Activated T-cell treated with anti-CD3 and anti-CD28 coated beads, Interleukin-2, amount 50 U/mL, for 4 hours (primary cell): Measurements from ENCODE around the gene GRHPR. TPM values are rescaled to one million over a fixed set of nuclear protein-coding genes. Genes with fewer than 3 reads are reported as not detected.

ENCODE experiments used
- ATAC-seq, 2 donors: fragments of 200-7000 bp; cut with Tn5 transposase; one replicate each; pipeline ENCODE4 v1.10.0; 2021
- DNase-seq: peaks from one replicate; pipeline ENCODE4 v3.0.0-alpha.2; 2020
- H3K27me3 Mint-ChIP-seq: one replicate; pipeline ENCODE4 v1.8.0; 2021; ENCODE audit warnings: low read depth, mixed read lengths
- H3K36me3 Mint-ChIP-seq: one replicate; pipeline ENCODE4 v1.8.0; 2022; ENCODE audit warnings: mixed read lengths; ENCODE audit not compliant: insufficient read depth
- H3K4me1 Mint-ChIP-seq: one replicate; pipeline ENCODE4 v1.8.0; 2021; ENCODE audit warnings: low read depth, mixed read lengths
- H3K4me3 Mint-ChIP-seq: one replicate; pipeline ENCODE4 v1.8.0; 2021; ENCODE audit warnings: mild to moderate bottlenecking, moderate library complexity, mixed read lengths
- H3K9me3 Mint-ChIP-seq: one replicate; pipeline ENCODE4 v1.8.0; 2021; ENCODE audit warnings: mixed read lengths
- total RNA-seq, 3 donors: library from RNA; stranded (reverse); gene quantifications; one replicate each; pipeline ENCODE4 v1.2.1, GENCODE V29; 2021

GRHPR gene
- 10 to 100 TPM; 52.8 to 79.1 (median 64.4) TPM for total RNA-seq

DNA sequence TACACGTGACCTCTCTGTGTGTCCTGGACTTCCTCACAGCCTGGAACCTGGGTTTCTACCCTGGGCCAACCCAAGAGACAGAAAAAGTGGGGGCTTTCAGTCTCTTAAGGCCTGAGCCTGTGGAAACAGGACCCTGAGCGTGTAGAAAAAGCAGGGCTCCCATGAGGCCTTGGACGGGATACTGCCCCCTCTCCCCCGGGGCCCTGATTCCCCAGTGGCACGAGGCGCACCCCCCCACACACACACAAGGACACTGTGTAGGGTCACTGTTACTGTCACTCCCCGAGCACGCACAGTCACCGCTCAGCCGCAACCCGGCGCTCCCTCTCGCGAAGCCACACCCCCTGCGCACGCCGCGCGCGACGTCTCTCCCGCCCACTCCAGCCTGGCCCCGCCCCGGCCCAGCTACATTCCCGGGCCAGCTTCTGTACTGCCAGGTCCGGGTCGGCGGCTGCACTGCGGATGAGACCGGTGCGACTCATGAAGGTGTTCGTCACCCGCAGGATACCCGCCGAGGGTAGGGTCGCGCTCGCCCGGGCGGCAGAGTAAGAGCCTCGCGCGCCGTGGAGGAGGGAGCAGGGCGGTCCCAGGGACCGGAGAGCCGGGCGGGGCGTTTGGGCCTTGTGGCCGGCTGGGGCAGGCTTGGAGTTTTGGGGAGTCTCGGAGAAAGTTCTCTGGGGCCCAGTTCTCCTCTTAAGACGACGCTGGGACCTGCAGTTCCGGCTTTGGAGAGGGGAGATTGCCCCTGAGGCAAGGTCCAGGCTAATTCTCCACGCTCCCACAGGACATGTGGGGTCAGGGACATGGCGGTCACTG, at the start of gene GRHPR:
Gene GRHPR (plus strand): TSS at position 408 of the 816 bp plus-strand sequence. CDS start 55 bp downstream, at position 463.
- no peaks in the 10 kb centered on the region for H3K9me3 Mint-ChIP-seq
- H3K4me1 Mint-ChIP-seq = peaks cover 26% of the 10 kb centered on the region
- peak within 1 kb of the TSS; percentile 96 for H3K4me3 Mint-ChIP-seq
- DNase-seq (peak; percentile 90), ATAC-seq (peak; percentile 99)
- H3K27me3 Mint-ChIP-seq = no peaks in the 10 kb centered on the region
- H3K36me3 Mint-ChIP-seq = peaks cover 15% of the 10 kb centered on the region

DNA sequence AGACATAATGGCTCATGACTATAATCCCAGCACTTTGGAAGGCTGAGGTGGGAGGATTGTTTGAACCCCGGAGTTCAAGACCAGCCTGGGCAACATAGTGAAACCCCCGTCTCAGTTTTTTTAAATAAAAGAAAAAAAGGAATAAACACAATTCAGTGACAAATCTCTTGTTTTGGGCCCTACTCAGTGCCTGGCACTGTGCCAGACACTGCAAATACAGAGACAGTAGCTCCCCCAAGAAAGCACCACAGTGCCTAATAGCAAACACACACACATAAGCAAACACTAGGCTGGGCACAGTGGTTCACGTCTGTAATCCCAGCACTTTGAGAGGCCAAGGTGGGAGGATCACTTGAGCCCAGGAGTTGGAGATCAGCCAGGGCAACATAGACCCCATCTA, 49.7 kb upstream of the GRHPR start:
- DNase-seq (no peak), ATAC-seq (no peak)
- Mint-ChIP-seq H3K9me3 (no peaks in the 10 kb centered on the region), H3K4me1 (peaks cover 16% of the 10 kb centered on the region), H3K4me3 (no peak overlapping the region), H3K27me3 (peaks cover 11% of the 10 kb centered on the region), H3K36me3 (no peaks in the 10 kb centered on the region)

DNA sequence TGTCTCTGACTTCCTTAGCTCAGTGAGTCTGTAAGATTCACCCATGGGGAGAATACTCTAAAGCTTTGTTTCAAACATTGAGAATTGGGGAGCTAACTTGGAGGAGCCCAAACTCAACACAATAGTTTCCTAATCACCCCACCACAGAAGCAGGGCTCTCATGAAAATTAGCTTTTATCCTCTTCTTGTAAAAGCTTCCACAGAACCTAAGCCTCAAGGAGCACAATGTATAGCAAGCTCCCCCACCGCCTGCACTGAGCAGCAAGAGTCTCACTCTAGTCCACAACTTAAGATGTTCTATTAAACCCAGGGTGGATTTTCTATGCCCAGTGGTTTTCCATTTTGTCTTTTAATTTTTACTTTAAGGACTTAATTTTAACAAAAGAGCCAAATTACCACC, 48.9 kb upstream of the GRHPR start:
- Mint-ChIP-seq H3K9me3 (no peaks in the 10 kb centered on the region), H3K4me1 (peaks cover 16% of the 10 kb centered on the region), H3K27me3 (peaks cover 11% of the 10 kb centered on the region), H3K36me3 (no peaks in the 10 kb centered on the region), H3K4me3 (no peak overlapping the region)
- ATAC-seq = no peak
- no peak for DNase-seq

GRCh38 chr9:37374892-37375291, 47.6 kb upstream of the GRHPR start:
- peaks cover 16% of the 10 kb centered on the region for H3K27me3 Mint-ChIP-seq
- H3K9me3 Mint-ChIP-seq = no peaks in the 10 kb centered on the region
- ATAC-seq (no peak), DNase-seq (no peak)
- H3K4me3 Mint-ChIP-seq = no peak overlapping the region
- no peaks in the 10 kb centered on the region for H3K36me3 Mint-ChIP-seq
- H3K4me1 Mint-ChIP-seq = peaks cover 13% of the 10 kb centered on the region

DNA sequence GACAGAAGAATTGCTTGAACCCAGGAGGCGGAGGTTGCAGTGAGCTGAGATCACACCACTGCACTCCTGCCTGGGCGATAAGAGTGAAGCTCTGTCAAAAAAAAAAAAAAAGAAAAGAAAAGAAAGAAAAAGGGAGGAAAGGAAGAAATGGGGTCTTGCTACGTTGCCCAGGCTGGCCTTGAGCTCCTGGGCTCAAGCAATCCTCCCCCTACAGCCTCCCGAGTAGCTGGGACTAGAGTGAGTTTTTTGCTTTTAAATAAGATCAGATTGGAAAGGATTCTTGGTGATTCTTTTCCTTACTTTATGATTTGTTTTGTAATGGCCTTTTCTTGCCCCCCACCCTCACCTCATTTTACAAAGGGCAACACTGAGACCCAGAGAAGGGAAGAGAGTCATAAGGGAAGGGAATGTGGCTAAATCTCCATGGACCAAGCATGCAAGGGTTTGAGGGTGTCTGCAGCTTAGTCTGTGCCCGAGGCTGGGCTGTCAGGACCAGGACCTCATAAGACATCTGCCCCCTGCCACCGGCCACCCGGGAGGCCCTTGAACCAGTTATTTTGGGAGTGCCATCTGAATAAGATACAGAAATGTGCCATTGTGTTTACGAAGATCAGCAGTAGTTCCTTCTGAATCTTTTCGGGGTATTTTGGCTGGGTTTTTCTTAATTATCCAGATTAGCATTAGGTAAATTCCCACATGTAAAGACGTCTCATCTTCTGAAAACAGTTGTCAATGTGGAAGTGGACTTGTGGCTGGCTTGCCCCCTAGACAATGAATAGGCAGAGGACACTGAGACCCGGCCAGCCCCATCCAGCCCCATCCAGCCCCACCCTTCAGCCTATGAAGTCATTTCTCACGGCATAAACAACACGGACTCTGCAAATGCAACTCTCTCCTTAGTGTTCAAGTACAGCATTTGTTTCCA, 44.5 kb upstream of the GRHPR start:
- H3K36me3 Mint-ChIP-seq = peaks cover 2% of the 10 kb centered on the region
- ATAC-seq (peak in 1 of 2 donors; percentile 56), DNase-seq (no peak)
- no peak overlapping the region for H3K4me3 Mint-ChIP-seq
- peaks cover 3% of the 10 kb centered on the region for H3K4me1 Mint-ChIP-seq
- no peaks in the 10 kb centered on the region for H3K9me3 Mint-ChIP-seq
- H3K27me3 Mint-ChIP-seq = peaks cover 16% of the 10 kb centered on the region

DNA sequence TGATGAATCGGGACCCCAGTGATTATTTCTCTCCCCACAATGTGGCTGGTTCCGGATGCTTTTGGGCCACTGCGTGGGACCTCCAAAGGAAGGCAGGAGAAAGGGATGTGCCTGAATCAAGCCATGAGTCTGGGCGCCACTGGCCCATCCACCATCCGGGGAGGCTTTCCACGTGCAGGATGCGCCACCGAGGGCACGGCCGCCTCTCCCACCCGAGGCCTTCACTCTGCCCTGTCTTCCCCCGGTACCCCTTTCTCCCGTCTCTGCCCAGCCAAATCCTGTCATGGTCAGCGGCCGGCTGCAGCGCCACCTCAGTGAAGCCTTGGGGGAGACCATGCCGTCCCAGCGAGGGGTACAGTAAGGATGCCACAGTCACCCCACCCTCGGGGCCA, 43.9 kb upstream of the GRHPR start:
- peaks cover 3% of the 10 kb centered on the region for H3K4me1 Mint-ChIP-seq
- ATAC-seq (no peak), DNase-seq (no peak)
- peaks cover 16% of the 10 kb centered on the region for H3K27me3 Mint-ChIP-seq
- H3K9me3 Mint-ChIP-seq = no peaks in the 10 kb centered on the region
- H3K36me3 Mint-ChIP-seq = peaks cover 2% of the 10 kb centered on the region
- no peak overlapping the region for H3K4me3 Mint-ChIP-seq

- peaks cover 2% of the 10 kb centered on the region for H3K36me3 Mint-ChIP-seq
- no peak overlapping the region for H3K4me3 Mint-ChIP-seq
- no peak for ATAC-seq
- peaks cover 3% of the 10 kb centered on the region for H3K4me1 Mint-ChIP-seq
- DNase-seq = no peak
- no peaks in the 10 kb centered on the region for H3K9me3 Mint-ChIP-seq
- peaks cover 16% of the 10 kb centered on the region for H3K27me3 Mint-ChIP-seq
Measured at GRCh38 chr9:37379835-37380234, 42.7 kb upstream of the GRHPR start.

DNA sequence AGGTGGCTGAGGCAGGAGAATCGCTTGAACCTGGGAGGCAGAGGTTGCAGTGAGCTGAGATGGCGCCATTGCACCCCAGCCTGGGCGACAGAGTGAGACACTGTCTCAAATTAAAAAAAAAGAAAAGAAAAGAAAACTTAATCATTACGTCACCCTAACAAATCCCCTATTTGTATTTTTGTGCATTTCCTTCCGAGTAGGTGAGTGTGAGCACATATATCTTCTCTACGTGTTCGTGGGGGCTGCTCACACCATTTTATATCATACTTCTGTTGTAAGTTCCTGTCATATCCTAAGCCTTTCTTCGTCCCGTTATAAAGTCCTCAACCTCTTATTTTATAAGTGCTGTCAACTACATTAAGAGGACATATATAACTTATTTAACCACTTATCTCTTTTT, 41.9 kb upstream of the GRHPR start:
- ATAC-seq = no peak

GRCh38 chr9:37381094-37381741, 41.3 kb upstream of the GRHPR start:
- H3K4me3 Mint-ChIP-seq = no peak overlapping the region
- H3K36me3 Mint-ChIP-seq = peaks cover 2% of the 10 kb centered on the region
- H3K4me1 Mint-ChIP-seq = peaks cover 3% of the 10 kb centered on the region
- DNase-seq (no peak), ATAC-seq (no peak)
- no peaks in the 10 kb centered on the region for H3K9me3 Mint-ChIP-seq
- H3K27me3 Mint-ChIP-seq = peaks cover 14% of the 10 kb centered on the region

More for the DNA sequence above, 41.9 kb upstream of the GRHPR start:
- H3K27me3 Mint-ChIP-seq = peaks cover 16% of the 10 kb centered on the region
- no peak for DNase-seq
- no peaks in the 10 kb centered on the region for H3K9me3 Mint-ChIP-seq
- peaks cover 3% of the 10 kb centered on the region for H3K4me1 Mint-ChIP-seq
- no peak overlapping the region for H3K4me3 Mint-ChIP-seq
- H3K36me3 Mint-ChIP-seq = peaks cover 2% of the 10 kb centered on the region

- no peak for ATAC-seq
- Mint-ChIP-seq H3K36me3 (peaks cover 2% of the 10 kb centered on the region), H3K27me3 (peaks cover 6% of the 10 kb centered on the region), H3K9me3 (no peaks in the 10 kb centered on the region), H3K4me3 (no peak overlapping the region), H3K4me1 (no peaks in the 10 kb centered on the region)
- no peak for DNase-seq
Measured at GRCh38 chr9:37382161-37382981, 40.1 kb upstream of the GRHPR start.

DNA sequence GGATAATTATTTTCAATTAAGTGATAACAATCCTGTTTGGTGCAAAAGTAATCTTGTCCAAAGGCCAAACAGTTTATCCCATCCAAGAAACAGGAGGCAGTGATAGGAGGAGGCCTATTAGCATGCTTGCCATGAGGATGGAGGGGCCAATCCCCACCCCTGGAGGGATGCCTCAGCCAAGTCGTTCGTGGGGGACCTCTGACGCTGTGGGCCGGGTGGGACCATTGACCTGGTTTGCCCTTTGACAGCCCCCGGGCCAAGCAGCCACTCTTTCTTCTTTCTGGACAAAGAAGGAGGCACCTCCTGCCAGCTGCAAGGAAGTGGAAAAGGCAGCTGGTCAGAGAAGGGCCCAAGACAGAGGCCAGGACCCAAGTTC, 39.5 kb upstream of the GRHPR start:
- Mint-ChIP-seq H3K27me3 (peaks cover 6% of the 10 kb centered on the region), H3K9me3 (no peaks in the 10 kb centered on the region)
- no peak for ATAC-seq

DNA sequence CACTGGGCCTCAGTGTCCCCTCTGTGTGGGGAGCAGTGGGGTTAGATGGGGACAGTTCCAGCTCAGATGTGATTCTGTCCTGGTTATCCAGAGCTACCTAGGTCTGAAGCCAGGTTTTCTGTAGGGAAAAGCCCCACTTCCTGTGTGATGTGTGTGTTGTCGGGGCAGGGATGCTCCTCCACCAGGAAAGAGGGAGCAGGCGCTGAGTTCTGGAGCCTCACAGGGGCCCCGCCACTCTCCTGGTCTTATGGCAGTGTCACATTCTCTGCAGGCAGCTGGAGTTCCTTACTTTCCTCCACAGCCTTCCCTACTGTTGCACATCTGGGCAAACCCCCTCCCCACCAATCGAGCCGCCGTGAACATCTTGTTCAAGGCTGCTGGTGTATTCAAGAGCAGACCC, 39.1 kb upstream of the GRHPR start:
- DNase-seq = no peak
- no peaks in the 10 kb centered on the region for H3K4me1 Mint-ChIP-seq
- ATAC-seq = no peak
- peaks cover 6% of the 10 kb centered on the region for H3K27me3 Mint-ChIP-seq
- no peak overlapping the region for H3K4me3 Mint-ChIP-seq
- H3K9me3 Mint-ChIP-seq = no peaks in the 10 kb centered on the region
- peaks cover 2% of the 10 kb centered on the region for H3K36me3 Mint-ChIP-seq

More for the DNA sequence above, 39.5 kb upstream of the GRHPR start:
- Mint-ChIP-seq H3K4me3 (no peak overlapping the region), H3K36me3 (peaks cover 2% of the 10 kb centered on the region), H3K4me1 (no peaks in the 10 kb centered on the region)
- DNase-seq = no peak

DNA sequence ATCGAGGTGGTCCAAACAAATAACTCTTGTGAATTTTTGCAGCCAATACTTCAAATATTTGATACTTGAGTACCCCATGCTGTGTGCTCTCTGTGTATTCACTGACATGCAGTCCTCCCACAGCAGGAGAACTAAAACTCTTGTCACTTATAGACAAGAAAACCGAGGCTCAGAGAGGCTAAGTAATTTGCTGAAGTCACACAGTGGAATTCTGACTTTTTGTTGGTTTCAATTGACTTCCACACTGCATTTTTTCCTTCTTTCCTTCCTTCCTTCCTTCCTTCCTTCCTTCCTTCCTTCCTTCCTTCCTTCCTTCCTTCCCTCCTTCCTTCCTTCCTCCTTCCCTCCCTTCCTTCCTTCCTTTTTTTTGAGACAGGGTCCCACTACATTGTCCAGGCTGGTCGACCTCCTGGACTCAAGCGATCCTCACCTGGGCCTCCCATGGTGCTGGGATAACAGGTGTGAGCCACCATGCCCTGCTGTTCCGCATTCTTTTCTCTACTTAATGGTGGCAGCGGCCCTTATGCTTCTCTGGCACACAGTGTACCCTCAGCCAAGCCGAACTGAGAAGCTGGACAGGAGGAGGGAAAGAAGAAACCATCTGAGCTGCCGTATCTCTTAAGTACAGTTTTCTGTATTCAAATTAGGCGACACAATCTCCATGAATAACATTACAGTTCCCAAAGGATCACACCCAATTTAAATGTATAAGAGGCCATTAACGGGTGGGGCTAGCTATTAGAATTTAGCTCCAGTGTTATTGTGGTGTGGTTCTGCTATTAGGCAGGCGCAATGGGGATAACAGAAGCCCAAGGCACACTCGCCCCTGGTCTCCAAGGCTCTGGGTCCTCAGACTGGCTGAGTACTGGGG, 38.4 kb upstream of the GRHPR start:
- Mint-ChIP-seq H3K4me3 (no peak overlapping the region), H3K9me3 (no peaks in the 10 kb centered on the region), H3K4me1 (no peaks in the 10 kb centered on the region), H3K36me3 (peaks cover 2% of the 10 kb centered on the region), H3K27me3 (peaks cover 3% of the 10 kb centered on the region)
- DNase-seq (no peak), ATAC-seq (no peak)
